Left forelimb (tissue), 1 donor: ENCODE data around the gene EMC9.

Experiments used
- DNase-seq: peaks from one replicate; pipeline ENCODE4 v3.0.0-alpha.2; 2018; ENCODE audit warnings: low spot score

Gene EMC9

GRCh38 chr14:24177041-24177825 lies 35.8 kb upstream of the EMC9 start:
- peak; percentile 45 for DNase-seq

GRCh38 chr14:24176599-24176998 lies 35.2 kb upstream of the EMC9 start:
- no peak for DNase-seq

GRCh38 chr14:24172871-24173281 lies 31.5 kb upstream of the EMC9 start:
- DNase-seq: no peak

GRCh38 chr14:24172261-24172860 lies 31.0 kb upstream of the EMC9 start:
- DNase-seq: no peak

- peak; percentile 86 for DNase-seq
These were observed 30.2 kb upstream of the EMC9 start, which contains the start of gene REC8 for GRCh38 chr14:24171422-24172260. TSS of gene REC8 (plus strand) at chr14:24172080. CDS start at chr14:24172553, 473 bp downstream.

- DNase-seq: no peak
These were observed 26.2 kb upstream of the EMC9 start for GRCh38 chr14:24167469-24168114.

- peak; percentile 62 for DNase-seq
These were observed 24.4 kb upstream of the EMC9 start for GRCh38 chr14:24165785-24166184.

- DNase-seq: peak; percentile 53
These were observed 23.2 kb upstream of the EMC9 start for GRCh38 chr14:24164518-24164991.

GRCh38 chr14:24162093-24162492 lies 20.7 kb upstream of the EMC9 start:
- DNase-seq: no peak

GRCh38 chr14:24160850-24161804 lies 19.7 kb upstream of the EMC9 start, which contains the start of gene IRF9:
TSS of gene IRF9 (plus strand) at chr14:24161265. CDS start at chr14:24162145, 880 bp downstream.
- peak; percentile 94 for DNase-seq

GRCh38 chr14:24160499-24160849 lies 19.1 kb upstream of the EMC9 start:
- DNase-seq: no peak

- DNase-seq: peak; percentile 61
These were observed 18.5 kb upstream of the EMC9 start for GRCh38 chr14:24159777-24160498.

- no peak for DNase-seq
These were observed 15.9 kb upstream of the EMC9 start for GRCh38 chr14:24157331-24157730.

- DNase-seq: no peak
These were observed 15.4 kb upstream of the EMC9 start for GRCh38 chr14:24156840-24157239.

GRCh38 chr14:24155100-24155499 lies 13.7 kb upstream of the EMC9 start:
- DNase-seq: no peak

GRCh38 chr14:24151404-24152080 lies 10.2 kb upstream of the EMC9 start:
- DNase-seq: no peak

- no peak for DNase-seq
These were observed 9.6 kb upstream of the EMC9 start for GRCh38 chr14:24150993-24151392.

GRCh38 chr14:24150567-24150966 lies 9.2 kb upstream of the EMC9 start:
- no peak for DNase-seq

GRCh38 chr14:24150061-24150460 lies 8.7 kb upstream of the EMC9 start:
- no peak for DNase-seq
